Activated CD4-positive, alpha-beta T cell treated with anti-CD3 and anti-CD28 coated beads, Interleukin-2, amount 50 U/mL, for 24 hours (primary cell): Measurements from ENCODE around the gene LIMS2.

ENCODE experiments used
- DNase-seq, 2 donors: peaks; one replicate each; pipeline ENCODE4 v3.0.0-alpha.2; 2020; ENCODE audit warnings: low read depth in 1 of 2, low spot score in 1 of 2

LIMS2 gene

DNA sequence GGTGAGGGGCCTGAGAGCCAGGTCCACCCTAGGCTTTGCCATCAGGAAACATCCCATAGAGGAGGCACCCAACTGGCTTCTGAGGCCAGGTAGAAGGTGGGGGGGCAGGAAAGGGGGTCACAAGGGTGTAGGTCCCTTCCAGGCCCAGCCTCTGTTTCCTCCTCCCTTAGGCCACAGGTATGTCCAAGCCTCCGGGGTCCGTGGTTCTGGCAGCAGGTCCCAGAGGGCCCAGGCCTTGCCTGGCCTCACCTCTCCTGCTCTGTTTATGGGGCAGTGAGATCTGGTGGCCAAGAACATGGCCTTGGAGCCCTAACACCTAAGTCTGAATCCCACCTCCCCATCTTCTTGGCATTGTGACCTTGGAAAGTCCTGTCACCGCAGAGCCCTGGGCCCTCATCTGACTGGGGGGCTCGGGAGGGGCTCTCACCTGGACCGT is 51.0 kb downstream of the LIMS2 start:
- no peak for DNase-seq

DNA sequence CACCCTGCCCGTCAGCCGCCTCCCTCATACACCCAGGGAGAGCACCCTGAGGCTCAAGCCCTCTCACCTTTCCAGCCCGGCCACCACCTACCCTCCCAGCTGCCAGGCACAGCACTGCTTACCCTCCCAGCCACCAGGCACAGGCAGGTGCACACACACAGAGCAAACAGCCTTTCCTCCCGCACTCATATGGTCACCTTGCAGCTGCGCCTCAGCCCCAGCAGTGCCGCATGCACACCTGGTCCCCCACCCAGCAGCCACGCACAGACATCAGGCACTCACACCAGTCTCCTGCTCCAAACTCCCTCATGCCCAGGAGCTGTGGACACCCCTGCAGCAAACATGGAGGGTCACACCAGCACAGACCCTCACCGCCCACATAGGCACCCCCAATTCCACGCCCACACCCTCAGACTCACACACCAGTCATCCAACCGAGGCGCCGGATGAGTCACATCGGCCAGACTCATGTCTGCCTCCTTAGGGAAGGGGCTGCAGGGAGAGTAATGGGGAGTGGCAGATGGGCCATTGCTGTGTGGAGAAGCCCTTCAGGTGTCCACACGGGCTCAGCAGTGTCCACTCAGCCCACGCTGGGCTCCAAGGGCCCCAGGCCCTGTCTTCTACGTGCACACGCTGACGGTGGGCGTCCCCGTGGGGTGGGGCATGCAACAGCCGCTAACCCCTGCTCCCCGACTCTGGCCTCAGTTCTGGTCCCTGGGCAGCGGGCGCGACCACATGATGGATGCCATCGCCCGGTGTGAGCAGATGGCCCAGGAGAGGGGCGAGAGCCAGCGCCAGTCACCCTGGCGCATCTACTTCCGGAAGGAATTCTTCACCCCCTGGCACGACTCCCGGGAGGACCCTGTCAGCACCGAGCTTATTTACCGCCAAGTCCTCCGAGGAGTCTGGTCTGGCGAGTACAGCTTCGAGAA is 51.7 kb downstream of the LIMS2 start:
- no peak for DNase-seq

DNA sequence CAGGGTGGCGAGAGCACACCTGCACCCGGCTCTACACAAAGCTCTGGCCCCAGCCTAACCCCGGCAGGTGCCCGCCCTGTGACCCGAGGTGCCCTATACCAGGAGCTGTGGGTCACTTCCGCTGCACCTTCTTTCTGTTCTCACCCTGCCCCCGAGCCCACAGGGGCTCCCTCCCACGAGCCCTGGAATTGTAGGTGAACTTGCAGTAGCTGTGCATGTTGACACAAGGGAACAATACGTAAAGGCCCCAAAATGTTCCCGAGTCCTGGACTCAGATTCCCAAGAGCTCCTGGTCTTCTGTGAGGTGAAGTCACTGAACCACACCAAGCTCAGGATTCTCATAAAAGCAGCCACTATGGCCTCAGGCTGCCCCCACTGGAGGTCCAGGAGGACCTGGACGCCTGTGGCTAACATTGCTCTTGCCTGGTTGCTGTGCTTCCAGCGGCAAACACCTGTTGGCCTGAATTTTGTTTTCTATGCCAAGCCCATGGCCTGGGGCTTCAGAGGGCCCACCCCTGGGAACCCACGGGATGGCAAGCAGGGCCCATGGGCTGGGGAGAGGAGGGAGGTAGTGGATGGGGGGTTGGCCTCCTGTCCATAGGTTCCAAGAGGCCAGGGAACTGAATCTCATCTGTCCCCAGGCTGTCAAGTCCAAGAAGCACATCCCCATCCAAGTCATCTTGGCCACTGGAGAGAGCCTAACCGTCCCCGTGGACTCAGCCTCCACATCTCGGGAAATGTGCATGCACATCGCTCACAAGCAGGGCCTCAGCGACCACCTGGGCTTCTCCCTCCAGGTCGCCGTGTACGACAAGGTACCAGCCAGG is 52.6 kb downstream of the LIMS2 start:
- DNase-seq: no peak

DNA sequence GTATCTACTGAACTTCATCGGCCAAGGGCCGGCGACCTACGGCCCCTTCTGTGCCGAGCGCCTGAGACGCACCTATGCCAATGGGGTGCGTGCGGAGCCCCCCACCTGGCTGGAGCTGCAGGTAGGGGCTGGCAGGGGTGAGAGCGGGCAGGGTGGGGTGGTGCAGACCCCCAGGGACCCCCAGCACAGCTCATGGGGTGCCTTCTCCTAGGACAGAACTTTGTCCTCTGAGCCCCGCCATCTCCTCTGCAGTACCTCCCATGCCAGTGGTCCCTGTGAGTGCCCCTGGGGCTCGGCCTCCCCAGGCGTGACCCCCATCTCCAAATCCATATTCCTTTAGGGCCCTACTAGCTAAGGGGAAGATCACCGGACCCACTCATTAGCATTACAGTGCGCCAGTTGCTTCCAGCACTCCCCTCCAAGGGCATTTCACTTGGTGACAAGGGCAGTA is 53.3 kb downstream of the LIMS2 start:
- no peak for DNase-seq

DNA sequence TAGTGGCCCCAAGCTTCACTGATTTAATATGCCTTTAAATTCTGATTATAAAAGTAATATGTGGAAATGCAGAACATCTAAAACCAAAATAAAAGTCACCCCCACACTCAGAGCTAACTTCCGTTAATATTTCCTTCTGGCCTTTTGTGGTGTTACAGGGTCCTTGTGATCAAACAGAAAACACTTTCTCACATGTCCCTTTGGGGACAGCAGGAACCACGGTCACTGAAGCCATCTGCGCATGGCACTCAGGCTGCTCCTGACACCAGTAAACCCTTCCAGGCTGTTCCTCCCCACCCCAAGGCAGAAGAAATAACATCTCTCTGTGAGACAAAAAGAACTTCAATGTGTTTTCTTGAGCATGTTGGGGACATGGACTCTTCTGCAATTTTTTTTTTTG is 54.5 kb downstream of the LIMS2 start:
- no peak for DNase-seq

DNA sequence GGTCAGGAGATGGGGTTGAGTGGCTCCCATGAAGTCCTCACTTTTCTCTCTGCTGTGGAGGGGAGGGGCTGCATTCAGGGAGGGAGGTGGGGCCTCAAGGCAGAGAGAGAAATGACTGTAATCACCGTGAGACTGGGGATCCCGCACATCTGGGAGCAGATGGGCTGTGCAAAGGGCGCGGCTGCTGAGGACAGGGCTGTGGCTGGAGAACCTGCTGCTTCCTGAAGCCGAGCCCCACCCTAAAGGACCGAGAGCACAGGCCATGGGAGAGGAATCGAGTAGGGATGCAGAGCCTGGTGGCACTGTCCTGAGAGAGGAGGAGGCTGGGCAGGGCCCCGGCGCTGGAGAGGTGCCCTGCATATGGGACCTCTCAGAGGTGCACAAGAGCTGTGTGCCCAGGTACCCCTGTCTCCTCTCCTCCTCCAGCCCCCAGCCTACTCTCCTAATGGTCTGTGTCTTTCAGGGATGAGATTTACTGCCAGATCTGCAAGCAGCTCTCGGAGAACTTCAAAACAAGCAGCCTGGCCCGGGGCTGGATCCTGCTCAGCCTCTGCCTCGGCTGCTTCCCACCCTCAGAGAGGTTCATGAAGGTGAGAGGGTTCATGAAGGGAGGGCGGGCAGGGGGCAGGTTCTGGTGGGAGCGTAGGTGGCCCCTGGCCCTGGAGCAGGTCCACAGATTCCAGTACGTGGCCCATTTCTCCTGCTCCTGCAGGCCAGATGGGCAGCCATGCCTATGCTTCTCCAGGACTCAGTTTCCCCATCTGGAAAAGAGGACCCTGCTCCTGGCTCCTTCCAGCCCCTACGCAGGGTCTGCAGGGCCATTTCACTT is 55.2 kb downstream of the LIMS2 start:
- DNase-seq: no peak

DNA sequence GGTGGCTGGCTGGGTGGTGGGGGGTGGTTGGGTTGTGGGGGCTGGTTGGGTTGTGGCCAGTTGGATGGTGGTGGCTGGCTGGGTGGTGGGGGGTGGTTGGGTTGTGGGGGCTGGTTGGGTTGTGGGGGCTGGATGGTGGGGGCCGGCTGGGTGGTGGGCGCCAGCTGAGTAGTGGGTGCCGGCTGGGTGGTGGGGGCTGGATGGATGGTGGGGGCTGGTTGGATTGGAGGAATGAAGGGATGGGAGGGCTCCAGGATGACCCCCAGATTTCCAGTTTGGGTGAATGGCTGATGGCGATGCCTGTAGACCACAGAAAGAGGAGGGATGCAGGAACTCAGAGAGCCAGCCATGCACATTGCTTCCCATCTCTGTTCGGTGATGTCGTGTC is 56.1 kb downstream of the LIMS2 start:
- DNase-seq: no peak

DNA sequence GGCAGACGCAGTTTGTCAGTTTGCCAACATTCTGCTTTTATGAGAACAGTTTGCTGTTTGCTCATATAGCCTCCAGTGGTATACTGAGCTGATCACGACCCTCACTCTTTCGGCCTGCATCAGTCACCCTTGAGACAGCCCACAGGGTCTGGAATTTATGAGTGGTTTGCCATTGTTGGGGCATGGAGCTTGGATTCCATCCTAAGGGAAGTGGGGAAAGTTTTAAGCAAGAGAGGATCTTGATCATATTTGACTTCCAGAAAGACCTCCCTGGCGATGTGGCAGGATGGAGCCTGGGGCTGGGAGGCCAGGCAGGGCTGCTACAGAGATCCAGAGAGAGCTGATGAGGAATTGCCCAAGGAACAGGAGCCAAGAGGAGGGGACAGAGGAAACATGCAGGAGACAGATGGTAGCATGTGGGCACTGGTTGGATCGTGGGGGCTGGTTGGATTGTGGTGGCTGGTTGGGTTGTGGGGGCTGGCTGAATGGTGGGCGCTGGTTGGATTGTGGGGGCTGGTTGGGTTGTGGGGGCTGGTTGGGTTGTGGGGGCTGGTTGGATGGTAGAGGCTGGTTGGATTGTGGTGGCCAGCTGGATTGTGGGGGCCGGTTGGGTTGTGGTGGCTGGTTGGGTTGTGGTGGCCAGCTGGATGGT is 56.7 kb downstream of the LIMS2 start:
- no peak for DNase-seq

DNA sequence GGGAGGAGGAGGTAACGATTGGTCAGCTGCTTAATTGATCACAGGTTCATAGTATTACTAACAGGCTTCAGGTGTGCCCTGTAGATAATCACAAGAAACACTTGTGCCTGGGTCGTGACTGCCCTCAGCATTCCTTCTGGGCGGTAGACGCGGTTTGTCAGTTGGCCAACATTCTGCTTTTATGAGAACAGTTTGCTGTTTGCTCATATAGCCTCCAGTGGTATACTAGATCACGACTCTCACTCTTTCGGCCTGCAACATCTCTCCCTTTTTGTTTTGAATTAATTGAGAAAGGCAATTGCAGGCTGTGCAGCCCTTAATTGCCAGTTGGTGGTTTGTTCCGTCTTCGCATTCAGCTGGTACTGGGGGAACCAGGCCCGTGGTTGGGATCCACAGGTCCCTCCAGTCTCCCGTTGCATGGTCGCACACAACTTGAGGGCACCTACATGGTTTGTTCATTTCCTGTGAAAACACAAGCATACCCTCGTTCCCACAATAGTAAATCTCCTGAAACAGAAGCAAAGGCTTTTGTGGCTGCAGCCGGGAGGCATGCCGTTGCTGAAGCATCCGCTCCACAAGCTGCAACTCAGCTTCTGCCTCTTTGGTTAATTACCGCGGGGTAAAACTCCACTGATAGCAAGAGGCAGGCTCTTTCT is 59.7 kb downstream of the LIMS2 start:
- no peak for DNase-seq

DNA sequence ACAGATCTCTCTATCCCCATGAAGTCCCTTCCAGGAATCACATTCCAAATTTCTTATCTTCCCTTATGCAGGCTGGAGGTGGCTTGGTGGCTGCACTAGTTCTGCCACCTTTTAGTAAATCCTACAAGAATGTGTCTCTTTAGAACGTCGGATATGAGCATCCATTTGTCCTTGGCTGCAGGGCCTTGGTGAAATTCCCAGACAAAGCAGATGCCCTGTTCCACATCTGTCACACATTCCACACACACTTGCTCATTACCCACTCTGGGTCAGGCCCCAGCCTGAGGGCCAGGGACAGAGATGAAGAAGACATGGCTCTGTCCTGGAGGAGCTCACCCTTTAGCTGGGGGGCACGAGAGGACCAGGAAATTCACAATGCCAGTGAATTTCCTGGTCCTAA is 60.6 kb downstream of the LIMS2 start:
- DNase-seq: no peak

DNA sequence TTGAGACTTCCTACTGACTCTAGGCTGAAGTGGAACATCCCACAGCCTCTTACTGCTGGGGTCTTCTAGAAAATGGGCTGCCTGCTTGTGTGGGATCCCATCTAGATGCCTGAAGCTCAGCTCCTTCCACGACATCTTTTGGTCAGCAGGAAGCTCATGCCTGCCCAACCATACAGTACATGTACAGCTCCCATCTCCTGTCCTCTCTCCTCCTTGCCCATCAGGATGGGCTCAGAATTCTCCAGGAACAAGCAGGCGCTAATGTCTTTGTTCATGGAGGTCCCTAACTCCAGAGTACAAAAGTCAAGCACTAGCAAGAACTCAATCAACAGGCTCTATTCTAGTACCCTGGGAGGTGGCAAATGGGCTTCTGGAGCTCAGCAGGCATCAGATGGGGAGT is 61.1 kb downstream of the LIMS2 start:
- DNase-seq: no peak

DNA sequence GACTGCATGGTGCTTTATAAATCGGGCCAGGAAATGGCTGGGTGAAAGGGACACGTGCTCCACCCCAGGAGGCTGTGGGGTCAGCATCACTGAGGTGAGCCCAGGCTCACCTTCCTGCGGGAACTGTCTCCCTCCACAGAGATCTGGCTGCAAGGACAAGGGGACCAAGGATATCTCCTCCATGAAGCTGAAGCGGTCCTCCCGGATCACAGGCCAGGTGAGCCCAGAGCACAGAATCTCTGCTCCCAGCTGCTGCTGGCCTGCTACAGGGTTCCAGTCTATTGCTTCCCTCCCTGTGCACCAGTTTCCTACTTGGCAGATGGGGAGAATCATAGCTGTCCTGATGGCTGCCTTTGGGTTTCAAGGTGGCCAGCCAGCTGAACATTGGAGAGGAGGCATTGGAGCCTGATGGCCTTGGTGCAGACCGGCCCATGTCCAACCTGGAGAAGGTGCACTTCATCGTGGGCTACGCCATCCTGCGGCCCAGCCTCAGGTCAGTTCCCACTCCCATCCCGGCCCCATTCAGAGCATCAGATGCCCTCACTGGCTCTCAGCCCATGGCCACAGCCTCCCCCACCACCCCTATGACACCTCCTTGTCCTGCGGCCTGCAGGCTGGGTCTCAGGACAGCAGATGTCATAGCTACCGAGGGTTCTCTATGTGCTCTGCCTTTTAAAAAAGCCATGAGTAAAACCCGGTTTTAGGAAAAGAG is 63.1 kb downstream of the LIMS2 start:
- no peak for DNase-seq

DNA sequence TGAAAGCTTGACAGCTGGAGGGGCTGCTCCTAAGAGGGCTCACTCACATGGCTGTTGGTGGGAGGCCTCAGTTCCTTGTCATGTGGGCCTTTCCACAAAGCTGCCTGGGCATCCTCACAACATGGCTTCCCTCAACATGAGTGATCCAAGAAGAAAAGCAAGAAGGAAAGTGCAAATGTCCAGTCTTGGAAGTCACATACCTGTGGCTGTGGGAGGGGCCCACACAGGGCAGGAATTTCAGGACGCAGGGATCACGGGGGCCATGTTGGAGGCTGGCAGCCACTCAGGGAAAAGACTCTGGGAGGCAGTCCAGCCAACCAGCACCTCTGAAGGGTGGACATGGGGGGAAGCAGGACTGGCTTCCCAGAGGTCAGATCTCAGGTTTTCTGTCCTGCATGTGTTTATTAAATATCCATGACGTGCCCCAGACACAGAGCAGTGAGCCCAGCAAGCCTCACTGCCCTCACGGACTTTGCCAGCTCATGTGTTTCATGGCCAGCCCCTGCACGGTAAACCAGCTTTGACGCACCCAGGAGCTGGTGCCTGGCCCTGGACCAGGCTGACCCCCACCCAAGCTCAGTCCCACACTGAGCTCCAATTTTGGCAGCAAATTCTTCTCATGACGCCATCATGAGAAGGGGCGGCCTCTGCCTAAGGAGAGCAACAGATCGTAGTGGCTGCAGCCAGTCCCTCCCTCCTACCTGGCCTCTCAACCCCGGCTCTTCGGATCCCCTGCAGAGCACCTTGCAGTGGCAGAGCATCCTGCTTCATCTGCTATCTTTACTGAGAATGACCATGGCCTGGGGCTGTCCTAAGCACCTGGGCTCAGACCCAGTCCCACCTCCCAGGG is 64.0 kb downstream of the LIMS2 start:
- no peak for DNase-seq

DNA sequence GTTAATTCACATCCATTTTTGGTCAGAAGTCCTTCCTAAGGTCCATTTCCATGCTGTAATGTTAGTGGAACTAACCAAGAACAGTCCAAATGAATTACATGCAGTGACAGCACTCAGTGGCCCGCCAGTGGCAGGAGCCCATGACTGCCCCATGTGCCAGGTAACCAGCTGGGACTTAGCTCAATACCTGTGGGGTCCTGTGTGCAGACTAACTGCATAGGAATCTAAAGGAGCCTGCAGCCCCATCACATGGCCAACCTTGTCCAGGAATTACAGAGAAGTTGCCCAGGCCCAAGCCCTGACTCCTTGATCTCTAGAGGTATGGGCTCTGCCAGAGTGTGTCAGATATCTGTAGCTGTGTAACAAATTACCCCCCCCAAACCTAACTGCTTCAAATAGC is 64.8 kb downstream of the LIMS2 start:
- no peak for DNase-seq

DNA sequence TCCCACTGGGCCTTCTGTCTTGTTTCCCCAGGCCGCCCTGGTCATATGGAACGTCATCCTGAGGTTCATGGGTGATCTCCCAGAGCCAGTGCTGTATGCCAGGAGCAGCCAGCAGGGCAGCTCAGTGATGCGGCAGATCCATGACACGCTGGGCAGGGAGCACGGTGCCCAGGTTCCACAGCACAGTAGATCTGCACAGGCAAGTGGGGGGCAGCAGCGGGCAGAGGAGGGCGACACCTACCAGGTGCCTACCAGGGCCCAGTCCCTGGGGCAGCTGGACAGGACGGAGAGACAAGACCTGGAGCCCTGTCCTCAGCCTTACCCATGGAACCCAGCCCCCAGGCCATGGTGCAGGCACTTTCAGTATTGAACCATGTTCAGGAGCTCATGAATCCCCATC is 65.5 kb downstream of the LIMS2 start:
- DNase-seq: no peak

DNA sequence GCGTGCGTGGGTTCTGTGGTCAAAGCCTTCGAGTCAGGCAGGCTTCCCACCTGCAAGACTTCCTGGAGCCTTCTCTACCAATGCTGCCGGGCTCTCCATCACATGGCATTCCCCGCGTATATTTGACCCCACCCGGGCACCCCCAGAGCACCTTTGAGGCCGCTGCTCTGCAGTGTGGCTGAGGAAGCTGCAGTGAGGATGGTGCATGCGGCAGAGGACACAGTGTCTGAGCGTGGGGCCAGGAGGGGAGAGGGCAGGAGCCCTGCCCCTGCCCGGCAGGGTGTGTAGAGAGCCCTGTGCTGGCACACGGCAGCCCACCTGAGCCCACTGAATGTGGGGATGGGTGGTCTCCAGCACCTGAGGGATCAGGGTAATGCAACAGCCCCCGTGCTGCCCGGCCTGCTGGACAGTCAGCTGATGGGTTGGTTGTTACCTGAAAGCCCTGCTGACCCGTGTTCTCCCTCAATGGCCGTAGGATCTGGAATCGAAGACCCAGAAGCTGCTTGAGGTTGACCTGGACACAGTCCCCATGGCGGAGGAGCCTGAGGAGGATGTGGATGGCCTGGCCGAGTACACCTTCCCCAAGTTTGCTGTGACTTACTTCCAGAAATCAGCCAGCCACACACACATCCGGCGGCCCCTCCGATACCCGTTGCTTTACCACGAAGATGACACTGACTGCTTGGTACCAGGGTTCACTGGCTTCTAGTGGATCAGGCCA is 66.1 kb downstream of the LIMS2 start:
- no peak for DNase-seq

DNA sequence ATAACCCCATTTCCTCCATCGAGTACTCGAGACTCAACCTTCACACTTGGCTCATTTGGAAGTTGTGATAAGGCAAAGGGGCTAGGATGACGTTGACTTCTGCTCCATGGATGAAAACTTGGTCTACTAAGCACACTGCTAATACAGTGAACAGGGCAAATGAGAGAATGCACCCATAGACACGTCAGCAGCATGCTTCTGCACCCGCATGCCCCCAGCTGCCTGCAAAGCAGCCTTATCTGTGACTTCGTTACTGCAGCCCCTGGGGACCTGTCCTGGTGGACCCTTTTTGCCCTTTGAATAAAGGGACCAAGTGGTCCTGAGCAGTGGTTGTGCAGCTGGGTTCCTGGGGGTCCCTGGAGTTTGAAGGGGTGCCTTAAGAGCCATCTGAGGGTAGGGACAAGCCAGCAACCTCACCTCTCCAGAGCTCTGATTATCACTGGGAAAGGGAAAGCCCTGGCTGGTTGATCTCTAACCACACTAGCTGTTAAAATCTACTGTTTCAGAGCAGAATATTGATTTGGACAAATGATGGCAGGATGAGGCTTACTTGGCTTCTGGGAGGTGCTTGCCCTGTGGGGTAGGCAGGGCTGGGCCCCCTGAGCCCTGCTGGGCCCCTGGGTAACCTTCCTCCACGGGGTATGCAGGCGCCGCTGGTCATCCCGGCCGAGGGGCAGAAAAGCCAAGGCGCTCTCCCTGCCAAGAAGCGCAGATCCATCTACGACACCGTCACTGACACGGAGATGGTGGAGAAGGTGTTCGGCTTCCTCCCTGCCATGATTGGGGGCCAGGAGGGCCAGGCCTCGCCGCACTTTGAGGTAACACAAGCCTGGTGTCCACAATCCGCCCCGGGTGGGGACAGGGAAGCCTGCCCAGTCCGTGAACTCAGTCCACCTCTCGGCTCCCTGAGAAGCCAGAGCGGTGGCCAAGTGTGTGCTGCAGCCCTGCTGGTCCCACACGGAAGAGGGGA is 67.0 kb downstream of the LIMS2 start:
- DNase-seq: no peak
